ENCODE results near the gene TMEM135.
"Not testable (repeated sequence)": the region's sequence is repeated elsewhere in the genome, so short reads cannot be mapped to it uniquely, and the experiment has no call there.

TMEM135 gene

DNA sequence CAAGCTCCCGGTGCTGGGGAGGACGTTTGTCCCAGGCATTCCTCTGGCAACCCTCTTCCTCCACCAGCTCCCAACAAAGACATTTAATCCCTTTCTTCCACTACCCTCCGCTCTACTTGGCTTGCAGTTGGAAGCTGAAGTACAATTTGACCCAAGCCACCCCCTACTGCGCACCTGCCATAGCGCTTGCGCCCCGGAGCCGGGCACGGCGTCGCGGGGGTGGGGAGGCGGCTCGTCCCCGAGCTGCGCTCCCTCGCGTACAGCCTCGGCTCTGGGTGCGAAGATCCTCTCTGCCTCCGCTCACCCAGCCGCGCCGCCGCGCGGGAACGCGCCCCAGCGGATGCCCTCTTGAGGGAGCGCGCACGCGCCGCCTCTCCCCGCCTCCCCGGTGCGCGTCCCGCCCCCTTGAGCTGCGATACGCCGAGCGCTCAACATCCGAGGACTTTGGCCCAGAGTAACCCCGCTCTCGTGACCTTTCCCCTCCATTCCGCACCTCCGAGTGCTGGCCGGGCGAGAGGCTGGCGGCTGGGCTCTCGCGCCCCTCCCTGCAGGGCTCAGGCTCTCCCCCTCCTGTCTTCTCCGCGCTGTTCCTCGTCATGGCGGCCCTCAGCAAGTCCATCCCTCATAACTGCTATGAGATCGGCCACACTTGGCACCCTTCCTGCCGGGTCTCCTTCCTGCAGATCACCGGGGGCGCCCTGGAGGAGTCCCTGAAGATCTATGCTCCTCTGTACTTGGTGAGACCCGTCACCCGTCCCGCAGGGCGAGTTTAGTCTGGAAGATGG, at the start of gene TMEM135:
TSS of gene TMEM135 (plus strand) at position 485 of the 785 bp plus-strand sequence. CDS start at position 597, 112 bp downstream.
- DNase-seq, result peak; percentile 18

GRCh38 chr11:86988351-86988881, 49.3 kb upstream of the TMEM135 start:
- DNase-seq, result no peak

GRCh38 chr11:86990031-86990430, 47.7 kb upstream of the TMEM135 start:
- no peak for DNase-seq

- DNase-seq, result no peak
Observed at GRCh38 chr11:86990515-86990914, 47.2 kb upstream of the TMEM135 start.

- DNase-seq, result no peak
Observed at GRCh38 chr11:86991341-86991740, 46.4 kb upstream of the TMEM135 start.

- DNase-seq, result not testable (repeated sequence)
Observed at GRCh38 chr11:86992340-86992739, 45.4 kb upstream of the TMEM135 start.

- no peak for DNase-seq
Observed at GRCh38 chr11:86993031-86993430, 44.7 kb upstream of the TMEM135 start.

DNA sequence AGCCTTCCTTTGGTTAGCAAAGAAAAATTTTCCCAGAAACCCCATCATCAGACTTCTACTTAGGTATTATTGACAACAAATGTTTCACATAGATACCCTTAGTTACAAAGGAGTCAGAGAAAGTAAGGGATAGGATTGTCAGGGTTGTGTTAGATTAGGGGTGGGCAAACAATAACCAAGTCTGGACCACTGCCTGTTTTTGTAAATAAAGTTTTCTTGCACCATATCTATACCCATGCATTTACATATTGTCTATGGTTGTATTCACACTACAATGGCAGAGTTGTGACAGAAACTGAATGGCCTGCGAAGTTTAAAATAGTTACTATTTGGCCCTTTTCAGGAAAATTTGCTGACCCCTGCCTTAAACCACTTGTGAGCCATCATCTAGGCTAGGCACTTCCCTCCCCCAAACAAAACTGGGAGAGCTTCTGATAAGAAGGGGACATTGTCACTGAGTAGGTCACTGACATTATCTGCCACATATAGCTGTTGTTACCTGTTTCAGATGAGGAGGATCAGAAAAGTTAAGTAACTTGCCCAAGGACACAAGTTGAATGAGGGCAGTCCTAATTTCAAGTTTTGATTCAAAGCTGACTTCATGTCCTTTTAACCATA, 40.7 kb upstream of the TMEM135 start:
- no peak for DNase-seq

DNA sequence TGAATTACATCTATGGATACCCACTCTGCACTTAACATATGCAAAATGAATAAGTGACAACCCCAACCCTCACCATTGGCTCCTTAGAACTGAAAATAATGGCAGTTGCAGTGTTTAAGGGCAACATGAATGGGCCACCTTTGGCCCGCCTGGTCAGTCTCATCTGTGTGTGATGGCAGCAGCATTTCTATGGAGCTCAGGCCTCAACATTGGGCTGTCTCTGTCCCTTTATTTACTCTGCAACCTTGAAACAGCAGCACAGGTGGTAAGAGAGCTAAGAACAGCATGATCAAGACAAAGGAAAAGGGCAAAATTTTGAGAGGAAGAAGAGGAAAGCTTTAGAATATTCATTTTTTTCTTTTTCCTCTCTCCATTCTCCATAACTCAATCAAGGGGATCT, 38.3 kb upstream of the TMEM135 start:
- DNase-seq, result no peak

- no peak for DNase-seq
Observed at GRCh38 chr11:86999859-87000753, 37.6 kb upstream of the TMEM135 start.

- DNase-seq, result no peak
Observed at GRCh38 chr11:87002918-87003317, 34.8 kb upstream of the TMEM135 start.

- DNase-seq, result not testable (repeated sequence)
Observed at GRCh38 chr11:87004281-87004680, 33.5 kb upstream of the TMEM135 start.

- no peak for DNase-seq
Observed at GRCh38 chr11:87005569-87005921, 32.2 kb upstream of the TMEM135 start.

- DNase-seq, result no peak
Observed at GRCh38 chr11:87006035-87006434, 31.7 kb upstream of the TMEM135 start.

DNA sequence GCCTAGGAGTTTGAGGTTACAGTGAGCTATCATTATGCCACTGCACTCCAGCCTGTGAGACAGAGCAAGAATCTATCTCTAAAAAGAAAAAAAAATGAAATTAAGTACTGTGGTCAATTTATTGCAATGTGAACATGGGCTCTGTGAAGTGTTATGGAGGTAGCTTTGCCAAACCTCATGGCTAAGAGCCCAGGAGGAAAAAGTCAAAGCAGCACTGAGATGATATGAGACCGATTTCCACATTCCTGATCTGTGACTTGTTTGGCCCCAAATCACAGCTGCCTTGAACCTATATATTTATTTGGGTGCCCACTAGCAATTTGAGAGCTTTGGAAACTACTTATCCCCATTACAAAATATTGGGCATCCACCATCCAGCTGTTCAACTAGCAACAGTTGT, 29.8 kb upstream of the TMEM135 start:
- no peak for DNase-seq

DNA sequence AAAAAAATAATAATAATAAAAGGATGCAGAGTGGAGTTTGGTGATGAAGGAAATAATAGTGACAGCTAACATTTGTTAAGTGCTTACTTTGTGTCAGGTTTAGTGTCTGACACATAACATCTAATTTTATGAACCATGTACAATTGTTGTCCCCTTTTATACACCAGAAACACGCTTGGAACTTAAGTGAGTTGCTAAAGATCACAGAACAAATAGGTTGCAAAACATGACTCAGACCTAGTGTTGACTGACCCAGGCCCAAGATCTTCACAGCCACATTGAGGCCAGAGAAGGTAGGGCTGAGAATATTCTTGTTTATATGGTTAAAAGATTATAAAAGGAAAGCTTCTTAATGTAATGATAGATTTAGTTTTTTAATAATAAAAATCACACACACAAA, 25.6 kb upstream of the TMEM135 start:
- no peak for DNase-seq

GRCh38 chr11:87012673-87013072, 25.1 kb upstream of the TMEM135 start:
- no peak for DNase-seq

DNA sequence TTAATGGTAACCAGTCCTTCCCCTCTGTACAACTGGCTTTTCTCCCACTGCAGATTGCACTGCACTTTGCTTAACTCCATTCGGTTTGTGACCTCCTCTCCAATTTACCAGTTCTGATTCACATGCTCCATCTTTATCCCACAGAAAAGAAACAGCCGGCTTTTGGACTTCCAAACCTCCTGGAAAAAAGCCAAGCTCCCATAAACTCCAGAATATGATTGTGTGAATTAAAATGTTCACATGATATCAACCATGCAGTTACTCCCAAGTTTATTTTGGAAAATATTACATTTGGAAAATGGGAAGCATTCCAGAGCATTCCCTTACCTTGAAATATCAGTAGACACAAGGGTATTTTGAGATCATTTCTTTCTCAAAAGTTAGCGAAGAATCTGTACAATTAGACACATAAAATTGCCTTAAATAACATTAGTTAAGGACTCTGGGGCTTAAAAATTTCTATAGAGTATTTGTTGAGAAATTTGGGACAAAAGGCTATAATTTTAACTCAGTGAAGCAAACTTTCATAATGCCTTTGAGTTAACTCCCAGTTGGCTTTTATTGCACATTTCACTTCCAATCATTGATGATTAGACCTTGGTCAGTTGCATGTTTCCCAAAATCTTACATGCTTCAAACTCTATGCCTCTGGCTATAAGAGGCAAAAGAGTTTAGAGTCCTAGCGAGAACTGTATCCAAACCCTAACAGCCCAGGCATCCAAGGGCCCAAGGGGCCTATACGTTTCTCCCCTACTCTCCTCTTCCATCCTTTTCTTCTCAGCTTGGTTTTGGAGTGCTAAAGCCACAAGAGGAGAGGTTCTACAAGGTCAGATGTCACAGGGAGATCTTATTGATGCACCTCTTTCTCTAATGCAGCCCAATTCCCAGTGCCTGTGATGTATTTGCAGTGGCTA, 23.6 kb upstream of the TMEM135 start:
- no peak for DNase-seq

- no peak for DNase-seq
Observed at GRCh38 chr11:87015645-87016044, 22.1 kb upstream of the TMEM135 start.

- DNase-seq, result no peak
Observed at GRCh38 chr11:87019613-87020271, 18.0 kb upstream of the TMEM135 start.

GRCh38 chr11:87020336-87020735, 17.4 kb upstream of the TMEM135 start:
- no peak for DNase-seq
